ENCODE data around the gene GALNTL6.

GRCh38 chr4:172220679-172221078 lies 407.5 kb downstream of the GALNTL6 start:
- TF ChIP-seq HDGF (IDR thresholded peaks at IDR 0.05; ENCODE audit: borderline replicate concordance) (no peak), SP1 (IDR thresholded peaks at IDR 0.05) (no peak), BHLHE40 (IDR thresholded peaks at IDR 0.05; ENCODE audit: borderline replicate concordance) (no peak), FOXM1 (IDR thresholded peaks at IDR 0.05; ENCODE audit: borderline replicate concordance) (no peak), TARDBP (IDR thresholded peaks at IDR 0.05) (no peak), L3MBTL2 (conservative IDR thresholded peaks at IDR 0.05) (no peak), PKNOX1 (IDR thresholded peaks at IDR 0.05) (no peak), ARNT (IDR thresholded peaks at IDR 0.05) (no peak), FOXK2 (IDR thresholded peaks at IDR 0.05) (no peak), SUZ12 (IDR thresholded peaks at IDR 0.05) (no peak), ELF4 (IDR thresholded peaks at IDR 0.05) (no peak), ZNF384 (IDR thresholded peaks at IDR 0.05) (no peak), CTBP1 (IDR thresholded peaks at IDR 0.05; ENCODE audit: borderline replicate concordance) (no peak)
